ENCODE data around the gene ARID1B. TPM values are rescaled to one million over a fixed set of nuclear protein-coding genes. Genes with fewer than 3 reads are reported as not detected.

Gene ARID1B
- total and polyA plus RNA-seq, 2 of the 4 experiments (the other 2 are of a cell fraction), result 14.5 to 20.1 TPM

GRCh38 chr6:156890627-156891314 lies 113.6 kb downstream of the ARID1B start:
- Histone ChIP-seq H3K9me3 (ENCODE audit: control insufficient read depth, insufficient read depth, low read length) (no peaks in the 10 kb centered on the region), H4K8ac (ENCODE audit: low read depth in 2 of 2, low read length in 2 of 2) (no peak overlapping the region), H2AK5ac (ENCODE audit: low read depth, low read length) (no peak overlapping the region), H3K4me1 (ENCODE audit: control insufficient read depth, insufficient read depth, low read length) (no peaks in the 10 kb centered on the region), H4K91ac (ENCODE audit: insufficient read depth, low read depth, low read length) (no peak overlapping the region), H2BK5ac (ENCODE audit: low read depth, low read length, poor library complexity, severe bottlenecking) (no peak overlapping the region), H3K4me3 (ENCODE audit: insufficient read depth, low read depth, low read length) (no peak overlapping the region), H3K4ac (ENCODE audit: low read depth, low read length) (no peak overlapping the region), H3K36me3 (ENCODE audit: control insufficient read depth, insufficient read depth, low read length) (no peaks in the 10 kb centered on the region), H3K56ac (ENCODE audit: extremely low read depth, insufficient read depth, low read length) (no peak overlapping the region), H2AK9ac (replicated peaks; ENCODE audit: low read depth, low read length, poor library complexity) (no peak overlapping the region), H3K27ac (ENCODE audit: insufficient read depth, low read length) (no peak overlapping the region), H2BK20ac (ENCODE audit: low read depth, low read length) (no peak overlapping the region), H3K9ac (ENCODE audit: low read depth, low read length) (no peak overlapping the region), H4K5ac (ENCODE audit: low read depth, low read length) (no peak overlapping the region), H3K9me1 (ENCODE audit: insufficient read depth, low read length) (peaks cover 3% of the 10 kb centered on the region), H3K23ac (ENCODE audit: low read depth, low read length) (peak overlapping the region; percentile 75), H3K27me3 (ENCODE audit: control insufficient read depth, insufficient read depth, low read length) (no peaks in the 10 kb centered on the region), H2AFZ (replicated peaks; ENCODE audit: low read length, poor library complexity) (no peak overlapping the region), H3K79me1 (ENCODE audit: low read depth in 1 of 2, low read length in 2 of 2) (peaks cover 30 to 65% of the 10 kb centered on the region in 2 experiments), H3K18ac (ENCODE audit: low read depth, low read length) (no peak overlapping the region), H4K20me1 (ENCODE audit: insufficient read depth, low read length) (peaks cover 18% of the 10 kb centered on the region; the same call in 1 of the 2 replicates), H3K14ac (replicated peaks; ENCODE audit: low read depth, low read length) (no peak overlapping the region), H2BK15ac (ENCODE audit: low read depth, low read length) (no peak overlapping the region), H3K4me2 (ENCODE audit: low read depth, low read length) (no peak overlapping the region), H2BK120ac (ENCODE audit: low read depth, low read length) (no peak overlapping the region)
- POLR2A ChIA-PET (ENCODE audit: unreplicated experiment), result no interaction called here
- in situ Hi-C loops (cut with MboI; ENCODE audit: low sequenced_read_pairs), result no loop called here
- peak; percentile 13 for DNase-seq
- no CpG with 5 or more reads among the region's 2 CpGs for WGBS, 2 experiments (ENCODE audit: extremely low coverage in 2 of 2, insufficient read length in 1 of 2)
- CTCF ChIA-PET, result no interaction called here
- dilution Hi-C loops (cut with HindIII; ENCODE audit: low sequenced_read_pairs, unreplicated experiment), result no loop called here
- TF ChIP-seq MAFK (IDR thresholded peaks at IDR 0.05; ENCODE audit: low read depth, low read length) (no peak), ELK1 (IDR thresholded peaks at IDR 0.05; ENCODE audit: borderline replicate concordance, low read depth, low read length) (no peak), RFX5 (IDR thresholded peaks at IDR 0.05; ENCODE audit: low read depth, low read length) (no peak), USF2 (IDR thresholded peaks at IDR 0.05; ENCODE audit: low read depth, low read length) (no peak), MAZ (IDR thresholded peaks at IDR 0.05; ENCODE audit: borderline replicate concordance, low read depth, low read length) (no peak), CTCF (conservative IDR thresholded peaks at IDR 0.05; ENCODE audit: low read depth, low read length) (no peak), RAD21 (IDR thresholded peaks at IDR 0.05; ENCODE audit: low read length) (no peak), CHD1 (IDR thresholded peaks at IDR 0.05; ENCODE audit: low read depth, low read length) (no peak), FOS (IDR thresholded peaks at IDR 0.05; ENCODE audit: low read depth, low read length) (no peak), RCOR1 (IDR thresholded peaks at IDR 0.05; ENCODE audit: insufficient replicate concordance, low read length) (no peak), POLR2A (IDR thresholded peaks at IDR 0.05; ENCODE audit: low read depth, low read length) (no peak), BHLHE40 (IDR thresholded peaks at IDR 0.05; ENCODE audit: low read depth, low read length) (no peak), NFE2L2 (IDR thresholded peaks at IDR 0.05; ENCODE audit: low read depth, low read length) (no peak)
- ATAC-seq (ENCODE audit: low read depth), result no peak
- intact Hi-C loops (cut with micrococcal nuclease), result no loop called here
- no TSS peak for BruUV-seq (replicated peaks)

Data from IMR-90 (cell line).